Thyroid gland (tissue), 4 donors: ENCODE results near the gene RAD9A.

ENCODE experiments used
- POLR2A ChIP-seq, 2 donors: fragments of 450-650 bp; IDR thresholded peaks; one replicate each; pipeline ENCODE4 v1.6.1; 2017; ENCODE audit warnings: antibody characterized with exemption in 2 of 2, mild to moderate bottlenecking in 2 of 2, moderate library complexity in 1 of 2
- TF ChIP-seq, protein P1 (sequence below), 6 experiments: fragments of 200-600 bp in 3 of 6; fragments of 450-650 bp in 3 of 6; sonication (generic) in 3 of 6; IDR thresholded peaks; one replicate each; pipeline ENCODE4 v1.5.1; 2016 to 2019; ENCODE audit warnings: antibody characterized with exemption in 6 of 6, mild to moderate bottlenecking in 2 of 6, inconsistent platforms in 1 of 6, moderate library complexity in 1 of 6

- TF ChIP-seq, protein P1, sequence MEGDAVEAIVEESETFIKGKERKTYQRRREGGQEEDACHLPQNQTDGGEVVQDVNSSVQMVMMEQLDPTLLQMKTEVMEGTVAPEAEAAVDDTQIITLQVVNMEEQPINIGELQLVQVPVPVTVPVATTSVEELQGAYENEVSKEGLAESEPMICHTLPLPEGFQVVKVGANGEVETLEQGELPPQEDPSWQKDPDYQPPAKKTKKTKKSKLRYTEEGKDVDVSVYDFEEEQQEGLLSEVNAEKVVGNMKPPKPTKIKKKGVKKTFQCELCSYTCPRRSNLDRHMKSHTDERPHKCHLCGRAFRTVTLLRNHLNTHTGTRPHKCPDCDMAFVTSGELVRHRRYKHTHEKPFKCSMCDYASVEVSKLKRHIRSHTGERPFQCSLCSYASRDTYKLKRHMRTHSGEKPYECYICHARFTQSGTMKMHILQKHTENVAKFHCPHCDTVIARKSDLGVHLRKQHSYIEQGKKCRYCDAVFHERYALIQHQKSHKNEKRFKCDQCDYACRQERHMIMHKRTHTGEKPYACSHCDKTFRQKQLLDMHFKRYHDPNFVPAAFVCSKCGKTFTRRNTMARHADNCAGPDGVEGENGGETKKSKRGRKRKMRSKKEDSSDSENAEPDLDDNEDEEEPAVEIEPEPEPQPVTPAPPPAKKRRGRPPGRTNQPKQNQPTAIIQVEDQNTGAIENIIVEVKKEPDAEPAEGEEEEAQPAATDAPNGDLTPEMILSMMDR (IDR thresholded peaks at IDR 0.05): no peak
- TF ChIP-seq POLR2A (IDR thresholded peaks at IDR 0.05): no peak
Measured at GRCh38 chr11:67405688-67406339, 14.0 kb downstream of the RAD9A start.
